Cardiac muscle cell (in vitro differentiated cells and primary cell): ENCODE data around the gene ROPN1B. TPM values are rescaled to one million over a fixed set of nuclear protein-coding genes. Genes with fewer than 3 reads are reported as not detected.
A peak's percentile ranks its signal among the peaks of the same experiment; 100 is the strongest.
"Not testable (repeated sequence)": the region's sequence is repeated elsewhere in the genome, so short reads cannot be mapped to it uniquely, and the experiment has no call there.

Source experiments
- DNase-seq, 2 donors: peaks; one replicate each; pipeline versions ENCODE4 v3.0.0 to v3.0.0-alpha.2; 2010 to 2017; ENCODE audit warnings: low read depth in 1 of 2, low spot score in 1 of 2
- H3K27ac ChIP-seq: fragments of 200-600 bp; sonication (generic); 2 replicates; pipeline ENCODE4 v1.5.1; 2016
- H3K27me3 ChIP-seq: fragments of 200-600 bp; sonication (generic); 2 replicates; pipeline ENCODE4 v1.6.0; 2016; ENCODE audit warnings: control low read depth
- H3K36me3 ChIP-seq: fragments of 200-600 bp; sonication (generic); 2 replicates; pipeline ENCODE4 v1.5.1; 2016; ENCODE audit warnings: control low read depth
- H3K4me1 ChIP-seq: fragments of 200-600 bp; sonication (generic); 2 replicates; pipeline ENCODE4 v1.8.1; 2017; ENCODE audit warnings: low read depth, mild to moderate bottlenecking, mixed run types
- H3K4me3 ChIP-seq: fragments of 200-600 bp; sonication (generic); 2 replicates; pipeline ENCODE4 v1.5.1; 2016; ENCODE audit warnings: mild to moderate bottlenecking
- H3K9me3 ChIP-seq: fragments of 200-600 bp; sonication (generic); 2 replicates; pipeline ENCODE4 v1.5.1; 2017; ENCODE audit warnings: low read depth, mild to moderate bottlenecking, control low read depth
- polyA plus RNA-seq: library from polyadenylated mRNA; unstranded; fragments of >200 nt; fragmentation: Nextera tagmentation; extraction: Ambion mirVana; gene quantifications from 2 replicates; pipeline ENCODE4 v1.2.1, GENCODE V29; 2016
- total RNA-seq: library from RNA; depleted of rRNA; stranded (reverse); fragments of >200 nt; gene quantifications from 2 replicates; pipeline ENCODE4 v1.2.3, GENCODE V29; 2016
- TF ChIP-seq, protein P1 (sequence below): IDR thresholded peaks from 2 replicates; pipeline ENCODE4 v1.5.1; 2012; ENCODE audit warnings: low read depth, mild to moderate bottlenecking, low read length

The ROPN1B gene
- total RNA-seq (not detected in 2 replicates), polyA plus RNA-seq (not detected in 2 replicates)

DNA sequence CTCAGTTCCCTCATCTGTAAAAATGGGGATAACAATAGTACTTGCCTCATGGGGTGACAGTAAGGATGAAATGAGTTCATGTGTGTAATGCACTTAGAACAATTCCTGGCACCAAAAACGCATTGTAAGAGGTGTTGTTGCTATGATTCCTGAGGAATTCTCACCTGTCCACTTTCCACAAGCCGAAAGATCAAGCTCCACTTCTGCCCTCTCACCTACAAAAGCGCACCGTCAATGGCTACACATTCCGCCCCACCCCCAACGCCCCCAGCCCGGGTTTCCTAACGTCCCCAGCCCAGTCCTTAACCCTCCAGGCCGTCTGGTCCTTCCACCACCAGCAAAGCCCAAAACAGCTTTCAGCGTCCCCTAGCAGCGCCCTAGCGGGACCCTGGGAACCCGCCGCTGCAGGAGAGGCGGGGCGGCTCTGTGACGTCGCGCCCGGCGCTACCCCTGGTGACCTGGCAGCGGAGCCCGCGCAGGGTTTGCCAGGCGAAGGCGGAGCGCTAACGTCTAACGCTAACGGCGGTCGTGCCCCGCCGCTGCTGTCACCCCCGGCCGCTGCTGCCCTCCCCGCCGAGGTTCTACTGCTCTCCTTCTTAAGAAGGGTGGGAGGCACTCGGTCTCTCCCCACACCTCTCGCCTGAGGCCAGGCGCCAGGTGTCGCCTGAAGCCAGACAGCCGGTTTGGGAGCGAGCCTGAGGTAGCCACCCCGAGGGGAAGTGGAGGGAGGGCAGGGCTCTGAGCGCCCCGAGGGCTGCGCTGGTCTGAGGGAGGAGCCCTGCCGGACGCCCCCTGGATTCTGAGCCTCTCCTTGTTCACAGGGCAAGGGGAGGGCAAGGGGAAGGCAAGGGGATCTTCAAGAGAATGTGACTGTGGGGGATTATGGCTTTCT lies at the start of gene ROPN1B:
Gene ROPN1B, plus strand, starts transcription at position 478 of the 892 bp plus-strand sequence. CDS start 2,877 bp downstream, outside the sequence.
- not testable (repeated sequence) for DNase-seq, H3K4me1 ChIP-seq, H3K4me3 ChIP-seq, H3K9me3 ChIP-seq, H3K36me3 ChIP-seq, H3K27ac ChIP-seq
- H3K27me3 ChIP-seq = peaks cover 55% of the 10 kb centered on the region

DNA sequence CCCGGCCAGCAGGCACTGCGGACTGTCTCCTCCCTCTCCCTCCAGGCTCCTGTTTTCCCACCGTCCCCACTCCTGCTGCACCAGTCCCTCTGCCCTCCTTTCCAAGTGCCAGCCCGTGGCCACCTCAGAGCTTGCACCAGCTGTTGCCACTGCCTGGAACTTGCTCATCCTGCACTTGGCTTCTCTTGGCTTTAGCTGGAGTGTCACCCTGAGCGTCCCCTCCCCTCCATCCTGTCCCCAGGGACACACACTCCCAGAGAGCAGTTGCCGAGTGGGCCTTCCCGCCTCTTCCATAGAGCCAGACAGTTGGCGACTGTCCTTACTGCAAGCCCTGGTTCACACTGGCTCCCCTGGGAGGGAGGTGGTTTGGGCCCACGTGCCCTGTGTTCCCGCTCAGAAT lies 48.8 kb upstream of the ROPN1B start:
- not testable (repeated sequence) for H3K4me1 ChIP-seq, DNase-seq, H3K36me3 ChIP-seq, H3K27ac ChIP-seq, H3K27me3 ChIP-seq, H3K9me3 ChIP-seq, H3K4me3 ChIP-seq

DNA sequence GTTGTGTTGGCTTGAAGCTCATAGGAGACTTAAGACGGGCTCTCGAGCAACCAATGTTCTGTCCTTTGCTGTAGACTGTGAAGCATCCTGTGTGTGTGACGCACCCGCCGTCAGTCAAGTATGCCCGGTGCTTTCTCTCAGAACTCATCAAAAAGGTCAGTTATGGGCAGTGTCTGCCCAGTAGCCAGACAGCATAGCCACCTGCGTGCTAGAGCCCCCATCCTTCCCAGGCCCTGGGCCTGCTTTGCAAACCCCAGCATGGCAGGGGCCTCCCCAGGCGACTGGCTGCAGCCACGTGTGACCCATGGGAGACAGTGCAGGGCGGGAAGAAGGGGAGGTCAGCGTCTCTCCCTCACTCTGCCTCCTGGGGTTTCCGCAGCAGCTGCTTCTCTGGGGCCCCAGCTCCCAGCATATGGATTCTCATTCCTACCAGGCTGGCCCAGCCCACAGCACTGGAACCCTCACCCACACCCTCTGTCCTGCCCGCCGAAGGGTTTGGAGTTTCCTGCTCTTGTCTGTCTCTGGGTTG lies 48.2 kb upstream of the ROPN1B start:
- H3K27ac ChIP-seq, H3K27me3 ChIP-seq, H3K9me3 ChIP-seq, H3K4me3 ChIP-seq, DNase-seq, H3K4me1 ChIP-seq, H3K36me3 ChIP-seq: not testable (repeated sequence)

DNA sequence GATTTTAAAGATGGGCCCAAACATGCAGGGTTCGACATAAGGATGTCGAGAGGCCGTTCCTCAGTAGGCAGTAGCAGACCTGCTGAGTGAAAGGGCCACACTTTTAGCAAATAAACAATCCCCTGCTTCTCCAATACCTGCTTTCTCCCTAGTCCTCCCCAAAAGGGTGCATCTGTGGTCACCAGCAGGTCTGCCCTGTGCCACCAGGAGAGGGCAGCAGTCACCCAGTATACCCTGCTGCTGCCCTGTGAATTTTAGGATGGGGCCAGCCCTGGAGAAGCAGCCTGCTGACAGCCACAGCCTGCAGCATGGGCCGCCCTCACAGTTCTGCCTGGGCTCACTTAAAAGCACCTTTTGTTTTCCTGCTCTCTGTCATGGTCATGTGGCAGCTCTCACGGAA lies 47.3 kb upstream of the ROPN1B start:
- DNase-seq = peak; percentile 58 to 69

GRCh38 chr3:125923324-125924115 lies 45.5 kb upstream of the ROPN1B start:
- not testable (repeated sequence) for H3K4me1 ChIP-seq, H3K27ac ChIP-seq, H3K4me3 ChIP-seq, H3K36me3 ChIP-seq, H3K9me3 ChIP-seq, DNase-seq, H3K27me3 ChIP-seq

More for the DNA sequence above, 47.3 kb upstream of the ROPN1B start:
- not testable (repeated sequence) for H3K27me3 ChIP-seq, H3K27ac ChIP-seq, H3K4me1 ChIP-seq, H3K4me3 ChIP-seq, H3K9me3 ChIP-seq, H3K36me3 ChIP-seq
- TF ChIP-seq, protein P1, sequence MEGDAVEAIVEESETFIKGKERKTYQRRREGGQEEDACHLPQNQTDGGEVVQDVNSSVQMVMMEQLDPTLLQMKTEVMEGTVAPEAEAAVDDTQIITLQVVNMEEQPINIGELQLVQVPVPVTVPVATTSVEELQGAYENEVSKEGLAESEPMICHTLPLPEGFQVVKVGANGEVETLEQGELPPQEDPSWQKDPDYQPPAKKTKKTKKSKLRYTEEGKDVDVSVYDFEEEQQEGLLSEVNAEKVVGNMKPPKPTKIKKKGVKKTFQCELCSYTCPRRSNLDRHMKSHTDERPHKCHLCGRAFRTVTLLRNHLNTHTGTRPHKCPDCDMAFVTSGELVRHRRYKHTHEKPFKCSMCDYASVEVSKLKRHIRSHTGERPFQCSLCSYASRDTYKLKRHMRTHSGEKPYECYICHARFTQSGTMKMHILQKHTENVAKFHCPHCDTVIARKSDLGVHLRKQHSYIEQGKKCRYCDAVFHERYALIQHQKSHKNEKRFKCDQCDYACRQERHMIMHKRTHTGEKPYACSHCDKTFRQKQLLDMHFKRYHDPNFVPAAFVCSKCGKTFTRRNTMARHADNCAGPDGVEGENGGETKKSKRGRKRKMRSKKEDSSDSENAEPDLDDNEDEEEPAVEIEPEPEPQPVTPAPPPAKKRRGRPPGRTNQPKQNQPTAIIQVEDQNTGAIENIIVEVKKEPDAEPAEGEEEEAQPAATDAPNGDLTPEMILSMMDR = peak; percentile 48

GRCh38 chr3:125924276-125924675 lies 44.7 kb upstream of the ROPN1B start:
- not testable (repeated sequence) for H3K9me3 ChIP-seq, H3K4me3 ChIP-seq, DNase-seq, H3K27me3 ChIP-seq, H3K4me1 ChIP-seq, H3K36me3 ChIP-seq
- H3K27ac ChIP-seq = peak overlapping the region; percentile 52

GRCh38 chr3:125925727-125926126 lies 43.3 kb upstream of the ROPN1B start:
- not testable (repeated sequence) for H3K36me3 ChIP-seq, H3K4me1 ChIP-seq, H3K4me3 ChIP-seq, H3K27me3 ChIP-seq, H3K9me3 ChIP-seq, H3K27ac ChIP-seq, DNase-seq

DNA sequence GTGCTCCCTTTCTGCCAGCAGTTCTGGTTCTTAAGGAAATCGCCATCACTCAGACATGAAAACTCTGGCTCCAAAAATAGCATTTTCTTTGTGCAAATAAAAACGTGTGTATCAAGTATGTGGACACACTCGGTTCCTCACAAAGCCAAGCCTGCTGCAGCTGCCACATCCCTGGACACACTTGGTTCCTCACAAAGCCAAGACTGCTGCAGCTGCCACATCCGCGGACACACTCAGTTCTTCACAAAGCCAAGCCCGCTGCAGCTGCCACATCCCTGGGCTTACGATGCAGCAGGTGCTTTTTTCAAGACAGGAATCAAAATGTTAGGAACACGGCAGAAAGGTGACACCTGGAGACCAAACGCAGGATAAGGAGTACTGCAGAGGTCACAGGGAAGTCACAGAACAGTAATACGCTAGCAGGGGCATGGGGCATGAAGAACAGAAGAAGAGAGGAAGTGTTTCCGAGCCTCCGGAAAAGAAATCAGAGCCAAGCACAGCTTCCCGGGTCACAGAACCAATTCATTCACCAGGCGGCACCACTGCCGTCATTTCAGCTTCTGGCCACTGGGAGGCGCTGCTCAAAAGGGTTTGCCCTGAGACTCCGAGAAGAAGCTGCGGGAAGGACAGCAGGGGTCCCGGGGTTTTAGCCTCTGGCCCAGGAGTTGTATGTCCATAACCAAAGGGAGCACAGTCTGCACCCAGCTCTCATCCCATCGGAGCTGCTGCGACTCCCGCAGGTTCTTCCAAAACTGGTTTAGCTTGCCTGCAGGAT lies 40.0 kb upstream of the ROPN1B start:
- TF ChIP-seq, protein P1 = peak; percentile 49
- not testable (repeated sequence) for H3K27me3 ChIP-seq, H3K4me1 ChIP-seq, H3K9me3 ChIP-seq, H3K27ac ChIP-seq, H3K4me3 ChIP-seq, H3K36me3 ChIP-seq
- DNase-seq = peak; percentile 42 to 53

DNA sequence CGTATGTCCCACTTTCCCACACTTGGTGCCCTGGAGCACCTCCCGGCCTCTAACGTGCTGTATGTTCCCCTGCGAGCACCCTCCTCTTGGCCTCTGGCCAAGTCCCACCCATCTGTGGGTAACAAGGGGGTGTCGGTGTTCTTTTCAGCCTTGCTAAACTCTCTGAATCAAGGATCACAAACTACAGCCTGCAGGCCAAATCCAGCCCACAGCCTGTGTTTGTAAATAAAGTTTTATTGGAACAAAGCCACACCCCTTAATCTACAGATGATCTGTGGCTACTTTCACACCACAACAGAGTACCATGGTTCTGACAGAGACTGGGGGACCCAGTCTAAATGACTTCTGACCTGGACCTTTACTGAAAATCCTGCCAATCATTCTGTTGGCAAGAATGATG lies 39.2 kb upstream of the ROPN1B start:
- H3K36me3 ChIP-seq, H3K4me1 ChIP-seq, H3K27ac ChIP-seq, H3K4me3 ChIP-seq, DNase-seq, H3K27me3 ChIP-seq, H3K9me3 ChIP-seq: not testable (repeated sequence)

DNA sequence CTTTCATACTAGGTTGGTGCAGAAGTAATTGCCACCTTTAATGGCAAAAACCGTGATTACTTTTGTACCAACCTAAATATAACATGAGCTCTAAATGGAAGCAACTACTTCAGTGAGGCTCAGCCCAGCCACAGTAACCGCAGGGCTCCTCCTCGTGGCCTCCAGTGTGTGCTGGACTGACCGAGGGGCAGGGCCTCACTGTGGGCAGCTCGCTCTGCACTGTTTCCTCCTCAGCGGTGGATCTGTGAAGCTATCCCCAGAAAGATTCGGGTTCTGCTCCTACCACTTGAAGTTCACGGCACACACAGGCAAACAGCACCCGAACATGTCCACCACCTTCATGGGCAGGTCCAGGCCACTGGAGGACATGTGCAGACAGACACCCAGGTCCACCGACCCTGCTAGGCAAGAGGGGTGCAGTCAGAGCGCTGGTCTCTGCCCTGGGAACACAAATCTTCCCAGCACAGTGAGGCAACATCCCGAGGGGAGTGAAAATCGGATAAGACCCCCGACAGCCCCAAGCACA lies 37.6 kb upstream of the ROPN1B start:
- not testable (repeated sequence) for H3K4me3 ChIP-seq, H3K9me3 ChIP-seq, H3K27me3 ChIP-seq, H3K4me1 ChIP-seq, H3K36me3 ChIP-seq, DNase-seq, H3K27ac ChIP-seq
